ENCODE data around the gene C10orf90.

DNA sequence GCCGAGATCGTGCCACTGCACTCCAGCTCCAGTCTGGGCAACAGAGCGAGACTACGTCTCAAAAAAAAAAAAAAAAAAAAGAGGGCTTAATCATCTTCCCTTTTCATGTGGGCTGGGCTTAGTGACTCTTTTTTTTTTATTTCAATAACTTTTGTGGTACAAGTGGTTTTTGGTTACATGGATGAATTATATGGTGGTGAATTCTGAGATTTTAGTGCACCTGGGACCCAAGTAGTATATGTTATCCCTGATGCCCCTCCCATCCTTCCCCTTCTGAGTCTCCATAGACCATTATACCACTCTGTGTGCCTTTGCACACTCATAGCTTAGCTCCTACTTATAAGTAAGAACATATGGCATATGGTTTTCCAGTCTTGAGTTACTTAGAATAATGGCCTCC, 277.4 kb downstream of the C10orf90 start:
- TF ChIP-seq, protein P1, sequence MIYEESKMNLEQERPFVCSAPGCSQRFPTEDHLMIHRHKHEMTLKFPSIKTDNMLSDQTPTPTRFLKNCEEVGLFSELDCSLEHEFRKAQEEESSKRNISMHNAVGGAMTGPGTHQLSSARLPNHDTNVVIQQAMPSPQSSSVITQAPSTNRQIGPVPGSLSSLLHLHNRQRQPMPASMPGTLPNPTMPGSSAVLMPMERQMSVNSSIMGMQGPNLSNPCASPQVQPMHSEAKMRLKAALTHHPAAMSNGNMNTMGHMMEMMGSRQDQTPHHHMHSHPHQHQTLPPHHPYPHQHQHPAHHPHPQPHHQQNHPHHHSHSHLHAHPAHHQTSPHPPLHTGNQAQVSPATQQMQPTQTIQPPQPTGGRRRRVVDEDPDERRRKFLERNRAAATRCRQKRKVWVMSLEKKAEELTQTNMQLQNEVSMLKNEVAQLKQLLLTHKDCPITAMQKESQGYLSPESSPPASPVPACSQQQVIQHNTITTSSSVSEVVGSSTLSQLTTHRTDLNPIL (CRISPR knock-in tag; IDR thresholded peaks at IDR 0.05; ENCODE audit: low read depth), result no peak
- TF ChIP-seq, protein P2, sequence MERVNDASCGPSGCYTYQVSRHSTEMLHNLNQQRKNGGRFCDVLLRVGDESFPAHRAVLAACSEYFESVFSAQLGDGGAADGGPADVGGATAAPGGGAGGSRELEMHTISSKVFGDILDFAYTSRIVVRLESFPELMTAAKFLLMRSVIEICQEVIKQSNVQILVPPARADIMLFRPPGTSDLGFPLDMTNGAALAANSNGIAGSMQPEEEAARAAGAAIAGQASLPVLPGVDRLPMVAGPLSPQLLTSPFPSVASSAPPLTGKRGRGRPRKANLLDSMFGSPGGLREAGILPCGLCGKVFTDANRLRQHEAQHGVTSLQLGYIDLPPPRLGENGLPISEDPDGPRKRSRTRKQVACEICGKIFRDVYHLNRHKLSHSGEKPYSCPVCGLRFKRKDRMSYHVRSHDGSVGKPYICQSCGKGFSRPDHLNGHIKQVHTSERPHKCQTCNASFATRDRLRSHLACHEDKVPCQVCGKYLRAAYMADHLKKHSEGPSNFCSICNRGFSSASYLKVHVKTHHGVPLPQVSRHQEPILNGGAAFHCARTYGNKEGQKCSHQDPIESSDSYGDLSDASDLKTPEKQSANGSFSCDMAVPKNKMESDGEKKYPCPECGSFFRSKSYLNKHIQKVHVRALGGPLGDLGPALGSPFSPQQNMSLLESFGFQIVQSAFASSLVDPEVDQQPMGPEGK (CRISPR knock-in tag; IDR thresholded peaks at IDR 0.05; ENCODE audit: borderline replicate concordance), result no peak
- TF ChIP-seq, protein P3, sequence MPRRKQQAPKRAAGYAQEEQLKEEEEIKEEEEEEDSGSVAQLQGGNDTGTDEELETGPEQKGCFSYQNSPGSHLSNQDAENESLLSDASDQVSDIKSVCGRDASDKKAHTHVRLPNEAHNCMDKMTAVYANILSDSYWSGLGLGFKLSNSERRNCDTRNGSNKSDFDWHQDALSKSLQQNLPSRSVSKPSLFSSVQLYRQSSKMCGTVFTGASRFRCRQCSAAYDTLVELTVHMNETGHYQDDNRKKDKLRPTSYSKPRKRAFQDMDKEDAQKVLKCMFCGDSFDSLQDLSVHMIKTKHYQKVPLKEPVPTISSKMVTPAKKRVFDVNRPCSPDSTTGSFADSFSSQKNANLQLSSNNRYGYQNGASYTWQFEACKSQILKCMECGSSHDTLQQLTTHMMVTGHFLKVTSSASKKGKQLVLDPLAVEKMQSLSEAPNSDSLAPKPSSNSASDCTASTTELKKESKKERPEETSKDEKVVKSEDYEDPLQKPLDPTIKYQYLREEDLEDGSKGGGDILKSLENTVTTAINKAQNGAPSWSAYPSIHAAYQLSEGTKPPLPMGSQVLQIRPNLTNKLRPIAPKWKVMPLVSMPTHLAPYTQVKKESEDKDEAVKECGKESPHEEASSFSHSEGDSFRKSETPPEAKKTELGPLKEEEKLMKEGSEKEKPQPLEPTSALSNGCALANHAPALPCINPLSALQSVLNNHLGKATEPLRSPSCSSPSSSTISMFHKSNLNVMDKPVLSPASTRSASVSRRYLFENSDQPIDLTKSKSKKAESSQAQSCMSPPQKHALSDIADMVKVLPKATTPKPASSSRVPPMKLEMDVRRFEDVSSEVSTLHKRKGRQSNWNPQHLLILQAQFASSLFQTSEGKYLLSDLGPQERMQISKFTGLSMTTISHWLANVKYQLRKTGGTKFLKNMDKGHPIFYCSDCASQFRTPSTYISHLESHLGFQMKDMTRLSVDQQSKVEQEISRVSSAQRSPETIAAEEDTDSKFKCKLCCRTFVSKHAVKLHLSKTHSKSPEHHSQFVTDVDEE (CRISPR knock-in tag; IDR thresholded peaks at IDR 0.05), result no peak
- TF ChIP-seq ARNTL (CRISPR knock-in tag; IDR thresholded peaks at IDR 0.05; ENCODE audit: borderline replicate concordance, low read depth) (no peak), BACH2 (CRISPR knock-in tag; IDR thresholded peaks at IDR 0.05; ENCODE audit: borderline replicate concordance) (no peak), GLIS3 (CRISPR knock-in tag; IDR thresholded peaks at IDR 0.05) (no peak), ZFP30 (CRISPR knock-in tag; IDR thresholded peaks at IDR 0.05) (no peak), ISL1 (CRISPR knock-in tag; IDR thresholded peaks at IDR 0.05) (no peak), TOX (CRISPR knock-in tag; IDR thresholded peaks at IDR 0.05; ENCODE audit: borderline replicate concordance) (no peak), ZC3H10 (CRISPR knock-in tag; IDR thresholded peaks at IDR 0.05) (no peak), OSR1 (CRISPR knock-in tag; IDR thresholded peaks at IDR 0.05) (no peak), ZNF8 (CRISPR knock-in tag; IDR thresholded peaks at IDR 0.05) (no peak), RARB (CRISPR knock-in tag; IDR thresholded peaks at IDR 0.05) (no peak), CSDC2 (CRISPR knock-in tag; IDR thresholded peaks at IDR 0.05) (no peak)
